ENCODE measurements around the gene PCSK6. TPM values are rescaled to one million over a fixed set of nuclear protein-coding genes. Genes with fewer than 3 reads are reported as not detected.

The PCSK6 gene
- total RNA-seq, 1 experiment from 2014 or later = 2.9 TPM

GRCh38 chr15:101411085-101411484 lies 78.4 kb downstream of the PCSK6 start (continued):
- TF ChIP-seq ZNF416 (CRISPR knock-in tag; IDR thresholded peaks at IDR 0.05) = no peak

DNA sequence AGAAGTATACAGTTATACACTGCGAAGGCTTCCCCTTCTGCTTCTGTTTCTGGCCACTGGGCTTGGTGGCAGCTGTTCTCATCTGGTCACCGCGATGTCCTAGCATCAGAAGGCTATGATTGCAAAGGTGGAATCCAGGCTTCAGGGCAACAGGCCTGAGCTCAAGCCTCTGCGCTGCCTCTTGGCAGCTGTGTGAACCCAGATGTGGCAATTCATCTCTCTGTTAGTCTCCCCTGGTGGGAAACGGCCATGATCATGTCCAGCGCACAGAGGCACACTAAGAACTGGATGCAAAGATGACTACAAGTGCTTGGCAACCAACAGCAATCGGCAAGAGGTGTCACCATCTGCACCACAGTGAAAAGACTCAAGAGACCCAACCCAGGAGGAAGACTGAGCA lies 78.9 kb downstream of the PCSK6 start:
- ATAC-seq = no peak; the same call in 1 of the 2 replicates
- Mint-ChIP-seq H3K4me3 (no peak overlapping the region), H3K27ac (no peak overlapping the region), H3K27me3 (ENCODE audit: low read depth) (no peaks in the 10 kb centered on the region), H3K36me3 (no peaks in the 10 kb centered on the region), H3K9me3 (no peaks in the 10 kb centered on the region), H3K4me1 (peaks cover 16% of the 10 kb centered on the region)
- ChIA-PET POLR2A (no interaction called here), CTCF (interaction anchor here (1.0 kb wide), 1 partner anchor 8 kb away, joined by 3 read pairs; no protein-coding TSS in a partner anchor)
- DNase-seq (ENCODE audit: low spot score) = no peak
- TF ChIP-seq ZNF396 (CRISPR knock-in tag; IDR thresholded peaks at IDR 0.05; ENCODE audit: borderline replicate concordance) (no peak), EMX1 (CRISPR knock-in tag; IDR thresholded peaks at IDR 0.05) (no peak), FOXJ3 (CRISPR knock-in tag; IDR thresholded peaks at IDR 0.05; ENCODE audit: borderline replicate concordance) (no peak), SP1 (CRISPR knock-in tag; conservative IDR thresholded peaks at IDR 0.05) (no peak), ZNF671 (CRISPR knock-in tag; IDR thresholded peaks at IDR 0.05) (no peak), TP53 (CRISPR knock-in tag; IDR thresholded peaks at IDR 0.05) (no peak), ZNF219 (CRISPR knock-in tag; IDR thresholded peaks at IDR 0.05; ENCODE audit: borderline replicate concordance) (no peak), SMAD4 (CRISPR knock-in tag; IDR thresholded peaks at IDR 0.05) (no peak), HMGA2 (CRISPR knock-in tag; IDR thresholded peaks at IDR 0.05) (no peak), ETV6 (CRISPR knock-in tag; IDR thresholded peaks at IDR 0.05) (no peak)
- TF ChIP-seq, protein P1, sequence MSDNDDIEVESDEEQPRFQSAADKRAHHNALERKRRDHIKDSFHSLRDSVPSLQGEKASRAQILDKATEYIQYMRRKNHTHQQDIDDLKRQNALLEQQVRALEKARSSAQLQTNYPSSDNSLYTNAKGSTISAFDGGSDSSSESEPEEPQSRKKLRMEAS (CRISPR knock-in tag; IDR thresholded peaks at IDR 0.05) = no peak
- TF ChIP-seq, protein P2, sequence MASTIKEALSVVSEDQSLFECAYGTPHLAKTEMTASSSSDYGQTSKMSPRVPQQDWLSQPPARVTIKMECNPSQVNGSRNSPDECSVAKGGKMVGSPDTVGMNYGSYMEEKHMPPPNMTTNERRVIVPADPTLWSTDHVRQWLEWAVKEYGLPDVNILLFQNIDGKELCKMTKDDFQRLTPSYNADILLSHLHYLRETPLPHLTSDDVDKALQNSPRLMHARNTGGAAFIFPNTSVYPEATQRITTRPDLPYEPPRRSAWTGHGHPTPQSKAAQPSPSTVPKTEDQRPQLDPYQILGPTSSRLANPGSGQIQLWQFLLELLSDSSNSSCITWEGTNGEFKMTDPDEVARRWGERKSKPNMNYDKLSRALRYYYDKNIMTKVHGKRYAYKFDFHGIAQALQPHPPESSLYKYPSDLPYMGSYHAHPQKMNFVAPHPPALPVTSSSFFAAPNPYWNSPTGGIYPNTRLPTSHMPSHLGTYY (CRISPR knock-in tag; IDR thresholded peaks at IDR 0.05) = no peak
- TF ChIP-seq, protein P3, sequence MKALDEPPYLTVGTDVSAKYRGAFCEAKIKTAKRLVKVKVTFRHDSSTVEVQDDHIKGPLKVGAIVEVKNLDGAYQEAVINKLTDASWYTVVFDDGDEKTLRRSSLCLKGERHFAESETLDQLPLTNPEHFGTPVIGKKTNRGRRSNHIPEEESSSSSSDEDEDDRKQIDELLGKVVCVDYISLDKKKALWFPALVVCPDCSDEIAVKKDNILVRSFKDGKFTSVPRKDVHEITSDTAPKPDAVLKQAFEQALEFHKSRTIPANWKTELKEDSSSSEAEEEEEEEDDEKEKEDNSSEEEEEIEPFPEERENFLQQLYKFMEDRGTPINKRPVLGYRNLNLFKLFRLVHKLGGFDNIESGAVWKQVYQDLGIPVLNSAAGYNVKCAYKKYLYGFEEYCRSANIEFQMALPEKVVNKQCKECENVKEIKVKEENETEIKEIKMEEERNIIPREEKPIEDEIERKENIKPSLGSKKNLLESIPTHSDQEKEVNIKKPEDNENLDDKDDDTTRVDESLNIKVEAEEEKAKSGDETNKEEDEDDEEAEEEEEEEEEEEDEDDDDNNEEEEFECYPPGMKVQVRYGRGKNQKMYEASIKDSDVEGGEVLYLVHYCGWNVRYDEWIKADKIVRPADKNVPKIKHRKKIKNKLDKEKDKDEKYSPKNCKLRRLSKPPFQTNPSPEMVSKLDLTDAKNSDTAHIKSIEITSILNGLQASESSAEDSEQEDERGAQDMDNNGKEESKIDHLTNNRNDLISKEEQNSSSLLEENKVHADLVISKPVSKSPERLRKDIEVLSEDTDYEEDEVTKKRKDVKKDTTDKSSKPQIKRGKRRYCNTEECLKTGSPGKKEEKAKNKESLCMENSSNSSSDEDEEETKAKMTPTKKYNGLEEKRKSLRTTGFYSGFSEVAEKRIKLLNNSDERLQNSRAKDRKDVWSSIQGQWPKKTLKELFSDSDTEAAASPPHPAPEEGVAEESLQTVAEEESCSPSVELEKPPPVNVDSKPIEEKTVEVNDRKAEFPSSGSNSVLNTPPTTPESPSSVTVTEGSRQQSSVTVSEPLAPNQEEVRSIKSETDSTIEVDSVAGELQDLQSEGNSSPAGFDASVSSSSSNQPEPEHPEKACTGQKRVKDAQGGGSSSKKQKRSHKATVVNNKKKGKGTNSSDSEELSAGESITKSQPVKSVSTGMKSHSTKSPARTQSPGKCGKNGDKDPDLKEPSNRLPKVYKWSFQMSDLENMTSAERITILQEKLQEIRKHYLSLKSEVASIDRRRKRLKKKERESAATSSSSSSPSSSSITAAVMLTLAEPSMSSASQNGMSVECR (CRISPR knock-in tag; IDR thresholded peaks at IDR 0.05; ENCODE audit: borderline replicate concordance) = no peak

- DNase-seq (ENCODE audit: low spot score) (no peak), ATAC-seq (no peak)
- H3K36me3 Mint-ChIP-seq = no peaks in the 10 kb centered on the region
- H3K4me3 Mint-ChIP-seq = no peak overlapping the region
- peaks cover 16% of the 10 kb centered on the region for H3K4me1 Mint-ChIP-seq
- POLR2A ChIA-PET = no interaction called here
- CTCF ChIA-PET = no interaction called here
- H3K27ac Mint-ChIP-seq = no peak overlapping the region
- H3K9me3 Mint-ChIP-seq = no peaks in the 10 kb centered on the region
- no peaks in the 10 kb centered on the region for H3K27me3 Mint-ChIP-seq (ENCODE audit: low read depth)
- TF ChIP-seq SMAD3 (CRISPR knock-in tag; IDR thresholded peaks at IDR 0.05; ENCODE audit: borderline replicate concordance) = no peak
- TF ChIP-seq, protein P4, sequence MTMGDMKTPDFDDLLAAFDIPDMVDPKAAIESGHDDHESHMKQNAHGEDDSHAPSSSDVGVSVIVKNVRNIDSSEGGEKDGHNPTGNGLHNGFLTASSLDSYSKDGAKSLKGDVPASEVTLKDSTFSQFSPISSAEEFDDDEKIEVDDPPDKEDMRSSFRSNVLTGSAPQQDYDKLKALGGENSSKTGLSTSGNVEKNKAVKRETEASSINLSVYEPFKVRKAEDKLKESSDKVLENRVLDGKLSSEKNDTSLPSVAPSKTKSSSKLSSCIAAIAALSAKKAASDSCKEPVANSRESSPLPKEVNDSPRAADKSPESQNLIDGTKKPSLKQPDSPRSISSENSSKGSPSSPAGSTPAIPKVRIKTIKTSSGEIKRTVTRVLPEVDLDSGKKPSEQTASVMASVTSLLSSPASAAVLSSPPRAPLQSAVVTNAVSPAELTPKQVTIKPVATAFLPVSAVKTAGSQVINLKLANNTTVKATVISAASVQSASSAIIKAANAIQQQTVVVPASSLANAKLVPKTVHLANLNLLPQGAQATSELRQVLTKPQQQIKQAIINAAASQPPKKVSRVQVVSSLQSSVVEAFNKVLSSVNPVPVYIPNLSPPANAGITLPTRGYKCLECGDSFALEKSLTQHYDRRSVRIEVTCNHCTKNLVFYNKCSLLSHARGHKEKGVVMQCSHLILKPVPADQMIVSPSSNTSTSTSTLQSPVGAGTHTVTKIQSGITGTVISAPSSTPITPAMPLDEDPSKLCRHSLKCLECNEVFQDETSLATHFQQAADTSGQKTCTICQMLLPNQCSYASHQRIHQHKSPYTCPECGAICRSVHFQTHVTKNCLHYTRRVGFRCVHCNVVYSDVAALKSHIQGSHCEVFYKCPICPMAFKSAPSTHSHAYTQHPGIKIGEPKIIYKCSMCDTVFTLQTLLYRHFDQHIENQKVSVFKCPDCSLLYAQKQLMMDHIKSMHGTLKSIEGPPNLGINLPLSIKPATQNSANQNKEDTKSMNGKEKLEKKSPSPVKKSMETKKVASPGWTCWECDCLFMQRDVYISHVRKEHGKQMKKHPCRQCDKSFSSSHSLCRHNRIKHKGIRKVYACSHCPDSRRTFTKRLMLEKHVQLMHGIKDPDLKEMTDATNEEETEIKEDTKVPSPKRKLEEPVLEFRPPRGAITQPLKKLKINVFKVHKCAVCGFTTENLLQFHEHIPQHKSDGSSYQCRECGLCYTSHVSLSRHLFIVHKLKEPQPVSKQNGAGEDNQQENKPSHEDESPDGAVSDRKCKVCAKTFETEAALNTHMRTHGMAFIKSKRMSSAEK (CRISPR knock-in tag; IDR thresholded peaks at IDR 0.05; ENCODE audit: borderline replicate concordance) = no peak
- TF ChIP-seq SP1 (CRISPR knock-in tag; conservative IDR thresholded peaks at IDR 0.05) = no peak
- no peak for TF ChIP-seq IRF2 (CRISPR knock-in tag; IDR thresholded peaks at IDR 0.05; ENCODE audit: borderline replicate concordance, low read depth)
- no peak for TF ChIP-seq E2F5 (CRISPR knock-in tag; IDR thresholded peaks at IDR 0.05)
- no peak for TF ChIP-seq ATF3 (CRISPR knock-in tag; conservative IDR thresholded peaks at IDR 0.05)
- no peak for TF ChIP-seq GABPB1 (CRISPR knock-in tag; IDR thresholded peaks at IDR 0.05)
- no peak for TF ChIP-seq ZNF317 (CRISPR knock-in tag; IDR thresholded peaks at IDR 0.05; ENCODE audit: borderline replicate concordance, low read depth)
- no peak for TF ChIP-seq SOX15 (CRISPR knock-in tag; IDR thresholded peaks at IDR 0.05)
- no peak for TF ChIP-seq ATF1 (CRISPR knock-in tag; IDR thresholded peaks at IDR 0.05)
These were observed 79.9 kb downstream of the PCSK6 start for GRCh38 chr15:101409621-101410020.
